Peyer's patch (tissue), 4 donors: ENCODE results near the gene PLCL1.

Experiments
- CTCF ChIP-seq, 6 experiments: fragments of 450-650 bp in 4 of 6; fragments of 200-600 bp in 2 of 6; sonication (generic) in 1 of 6; IDR thresholded peaks; one replicate each; pipeline ENCODE4 v1.5.1; 2017 to 2019; ENCODE audit warnings: antibody characterized with exemption in 6 of 6, mild to moderate bottlenecking in 3 of 6, moderate library complexity in 1 of 6
- POLR2A ChIP-seq, 2 donors: fragments of 450-650 bp; IDR thresholded peaks; one replicate each; pipeline ENCODE4 v1.5.1; 2017; ENCODE audit warnings: antibody characterized with exemption in 2 of 2, mild to moderate bottlenecking in 2 of 2, moderate library complexity in 2 of 2

GRCh38 chr2:197779261-197779660, 25.1 kb upstream of the PLCL1 start:
- TF ChIP-seq POLR2A (IDR thresholded peaks at IDR 0.05), result no peak
- TF ChIP-seq CTCF (IDR thresholded peaks at IDR 0.05), result no peak
